HepG2 (cell line): ENCODE data around the gene STIM1. TPM values are rescaled to one million over a fixed set of nuclear protein-coding genes. Genes with fewer than 3 reads are reported as not detected.

Experiments used
- ATAC-seq: fragments of 200-7000 bp; cut with Tn5 transposase; 3 replicates; pipeline ENCODE4 v1.9.1; 2020; ENCODE audit warnings: mild to moderate bottlenecking, moderate library complexity
- BruUV-seq: library from RNA; stranded (reverse); fragments of 400-500 nt; replicated peaks from 2 replicates; lab custom pipeline; 2021; lab: Mats Ljungman, UMichigan
- CTCF ChIA-PET: fragments of 300-600 bp; formaldehyde crosslinking; extraction: SDS; loops from one replicate; lab custom pipeline; 2021; ENCODE audit warnings: low total read pairs, inconsistent platforms, low intra/inter-chr PET ratio; lab: Yijun Ruan, JAX
- POLR2A ChIA-PET: fragments of 350-600 bp; sonication (Branson Sonifier 250); formaldehyde crosslinking; loops from one replicate; lab custom pipeline; 2020; ENCODE audit warnings: antibody characterized with exemption, inconsistent platforms; lab: Yijun Ruan, JAX
- DNase-seq: peaks from one replicate; pipeline ENCODE4 v3.0.0-alpha.2; 2015; ENCODE audit warnings: low spot score
- FAIRE-seq: peaks from 3 replicates; lab custom pipeline; 2011; peaks lifted over from hg19 to GRCh38; lab: Jason Lieb, UNC
- H2AFZ ChIP-seq: one replicate; pipeline ENCODE4 v1.6.1; 2011; ENCODE audit warnings: low read length, inconsistent platforms
- H3K27ac ChIP-seq: fragments of 300-600 bp; 3 replicates; pipeline ENCODE4 v1.8.0; 2011; ENCODE audit warnings: mixed run types, mild to moderate bottlenecking, mixed read lengths, low read length, inconsistent platforms; ENCODE audit not compliant: insufficient read depth; ENCODE audit errors: extremely low read length
- H3K27me3 ChIP-seq, 2 experiments: fragments of 200-600 bp in 1 of 2; 2 replicates in 1 of 2; 3 replicates in 1 of 2; pipeline versions ENCODE4 v1.6.0 to v1.8.0; 2011; ENCODE audit warnings: low read length in 2 of 2, mild to moderate bottlenecking in 2 of 2, moderate library complexity in 2 of 2, inconsistent platforms in 1 of 2; ENCODE audit not compliant: insufficient read depth in 2 of 2, control insufficient read depth in 1 of 2
- H3K36me3 ChIP-seq, 2 experiments: fragments of 200-600 bp in 1 of 2; replicated peaks in 1 of 2; 2 replicates in 1 of 2; 3 replicates in 1 of 2; pipeline versions ENCODE4 v1.5.1 to v1.8.0; 2011; ENCODE audit warnings: low read length in 2 of 2, inconsistent platforms in 1 of 2; ENCODE audit not compliant: insufficient read depth in 2 of 2, control insufficient read depth in 1 of 2
- H3K4me1 ChIP-seq: 2 replicates; pipeline ENCODE4 v1.5.1; 2012; ENCODE audit warnings: low read length, inconsistent platforms; ENCODE audit not compliant: insufficient read depth
- H3K4me2 ChIP-seq: 2 replicates; pipeline ENCODE4 v1.6.0; 2011; ENCODE audit warnings: low read depth, low read length, inconsistent platforms
- H3K4me3 ChIP-seq, 3 experiments: fragments of 200-600 bp in 1 of 3; sonication (generic), shearing (Covaris generic) in 1 of 3; replicated peaks in 1 of 3; 2 replicates each; pipeline ENCODE4 v1.5.1; 2011 to 2016; ENCODE audit warnings: low read length in 3 of 3, inconsistent platforms in 2 of 3, low read depth in 2 of 3, mild to moderate bottlenecking in 2 of 3, control low read depth in 1 of 3, mixed read lengths in 1 of 3; ENCODE audit not compliant: insufficient read depth in 1 of 3
- H3K79me2 ChIP-seq: one replicate; pipeline ENCODE4 v1.6.1; 2011; ENCODE audit warnings: low read length, inconsistent platforms; ENCODE audit not compliant: insufficient read depth
- H3K9ac ChIP-seq: 2 replicates; pipeline ENCODE4 v1.6.0; 2011; ENCODE audit warnings: mild to moderate bottlenecking, low read depth, low read length, inconsistent platforms; ENCODE audit not compliant: insufficient read depth
- H3K9me3 ChIP-seq: 2 replicates; pipeline ENCODE4 v1.5.1; 2012; ENCODE audit warnings: mild to moderate bottlenecking, low read length
- H4K20me1 ChIP-seq: 2 replicates; pipeline ENCODE4 v1.6.0; 2011; ENCODE audit warnings: inconsistent platforms, mild to moderate bottlenecking, low read length, moderate library complexity; ENCODE audit not compliant: insufficient read depth
- AGO1 ChIP-seq: fragments of 200-400 bp; formaldehyde crosslinking; IDR thresholded peaks from 2 replicates; pipeline ENCODE4 v1.6.1; 2017; ENCODE audit warnings: mild to moderate bottlenecking, low read depth, low read length, moderate library complexity; ENCODE audit not compliant: poor library complexity, severe bottlenecking
- ERF ChIP-seq: IDR thresholded peaks from 2 replicates; pipeline ENCODE4 v1.6.1; 2018; ENCODE audit warnings: missing biosample characterization, missing genetic modification reagents
- MIER3 ChIP-seq: IDR thresholded peaks from 2 replicates; pipeline ENCODE4 v1.6.1; 2016; ENCODE audit warnings: missing compliant biosample characterization, borderline replicate concordance
- NR3C1 ChIP-seq: sonication (generic); formaldehyde crosslinking; IDR thresholded peaks from 2 replicates; pipeline ENCODE4 v1.4.0; 2020; ENCODE audit warnings: missing genetic modification reagents
- RBAK ChIP-seq: sonication (generic); formaldehyde crosslinking; IDR thresholded peaks from 2 replicates; pipeline ENCODE4 v1.5.1; 2020; ENCODE audit warnings: mild to moderate bottlenecking, missing genetic modification reagents
- RNF2 ChIP-seq: fragments of 450-650 bp; conservative IDR thresholded peaks from 2 replicates; pipeline ENCODE4 v1.6.1; 2016; ENCODE audit warnings: low read depth
- TSC22D2 ChIP-seq: sonication (generic); formaldehyde crosslinking; IDR thresholded peaks from 2 replicates; pipeline ENCODE4 v1.5.1; 2020; ENCODE audit warnings: missing genetic modification reagents, mild to moderate bottlenecking, borderline replicate concordance
- ZMYM3 ChIP-seq: sonication (generic); formaldehyde crosslinking; IDR thresholded peaks from 2 replicates; pipeline ENCODE4 v1.5.1; 2020; ENCODE audit warnings: mild to moderate bottlenecking, missing genetic modification reagents
- ZNF335 ChIP-seq: sonication (generic); formaldehyde crosslinking; IDR thresholded peaks from 2 replicates; pipeline ENCODE4 v1.4.0; 2020; ENCODE audit warnings: missing genetic modification reagents
- ZNF691 ChIP-seq: sonication (generic); formaldehyde crosslinking; IDR thresholded peaks from 2 replicates; pipeline ENCODE4 v1.4.0; 2020; ENCODE audit warnings: missing genetic modification reagents, low read depth, mild to moderate bottlenecking, borderline replicate concordance
- WGBS: methylation state at CpG from one replicate; pipeline ENCODE4 v1.1.6; 2017; ENCODE audit warnings: low lambda C conversion rate; 5-methylcytosine and 5-hydroxymethylcytosine counted together
- in situ Hi-C: cut with HindIII; loops from 2 replicates; pipeline ENCODE4 v1.10.0; 2017; ENCODE audit warnings: low pct_unique_long_range_greater_than_20kb; ENCODE audit not compliant: extremely low pct_ligation_motif_present
- intact Hi-C: fragments of 100-400 bp; cut with micrococcal nuclease; formaldehyde crosslinking; loops from one replicate; pipeline ENCODE4 v1.10.0; 2022; ENCODE audit not compliant: unreplicated experiment
- polyA plus RNA-seq, 8 experiments: library from polyadenylated mRNA; depleted of rRNA in 3 of 8; stranded (reverse) in 7 of 8; unstranded in 1 of 8; fragments of >200 nt; fragmentation: Illumina TruSeq in 4 of 8; extraction: Trizol in 4 of 8; gene quantifications; 2 replicates each; pipeline versions ENCODE4 v1.2.1 to v1.2.3, GENCODE V29; 2011 to 2016; ENCODE audit warnings: low read depth in 4 of 8, missing spikeins in 1 of 8, mixed read lengths in 1 of 8; ENCODE audit not compliant: insufficient read depth in 1 of 8
- total RNA-seq, 5 experiments: library from RNA; depleted of rRNA; stranded (reverse); fragments of >200 nt; fragmentation: Illumina TruSeq; extraction: Trizol; gene quantifications; 2 replicates each; pipeline ENCODE4 v1.2.3, GENCODE V29; 2016; ENCODE audit warnings: low read depth in 1 of 5
- TF ChIP-seq, protein P1 (sequence below): sonication (generic); formaldehyde crosslinking; IDR thresholded peaks from 2 replicates; pipeline ENCODE4 v1.4.0; 2020; ENCODE audit warnings: missing genetic modification reagents
- TF ChIP-seq, protein P2 (sequence below): sonication (generic); formaldehyde crosslinking; IDR thresholded peaks from 2 replicates; pipeline ENCODE4 v1.5.0; 2020; ENCODE audit warnings: mild to moderate bottlenecking, missing genetic modification reagents
- TF ChIP-seq, protein P3 (sequence below): sonication (generic); formaldehyde crosslinking; IDR thresholded peaks from 2 replicates; pipeline ENCODE4 v1.4.0; 2020; ENCODE audit warnings: missing genetic modification reagents

STIM1 gene
- total and polyA plus RNA-seq, 2 of the 13 experiments (the other 11 are each of a cell fraction or from before 2014, with no cell fraction given): 19.2 to 28.5 TPM

DNA sequence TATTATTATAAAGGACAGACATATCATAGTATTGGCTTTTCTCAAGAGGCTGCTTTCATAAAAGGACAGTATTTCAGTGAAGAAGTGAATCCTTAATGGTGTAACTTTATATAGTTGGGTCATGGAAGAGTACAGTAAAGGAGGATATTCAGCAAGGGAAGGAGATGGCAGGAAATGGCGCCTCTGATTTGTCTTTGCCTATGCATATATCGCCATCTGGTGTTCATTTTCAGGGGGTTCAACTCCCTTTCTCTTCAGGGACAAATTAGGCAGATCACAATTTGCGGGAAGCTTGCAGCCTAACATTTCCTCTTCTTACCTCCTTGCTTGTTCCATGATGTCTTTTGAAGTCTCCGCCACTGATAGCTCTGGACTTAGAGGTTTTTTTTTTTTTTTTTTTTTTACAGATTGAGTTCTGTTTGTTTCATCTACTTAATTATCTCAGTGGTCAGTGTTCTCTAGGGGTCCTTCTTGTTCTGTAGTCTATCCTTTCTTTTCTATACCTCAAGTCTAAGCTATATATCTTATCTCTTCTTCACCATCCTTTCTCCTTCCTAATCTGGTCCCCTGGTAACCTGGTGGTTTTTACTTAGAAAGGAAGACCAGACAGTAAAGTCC, 217.3 kb downstream of the STIM1 start (continued):
- 0 out of 2 replicates have a peak, but pooled peaks have one; percentile 30 for TF ChIP-seq ERF
- no peak for TF ChIP-seq AGO1
- peak; percentile 49; the same call in 1 of the 2 replicates for TF ChIP-seq MIER3 (CRISPR knock-in tag)
- no peak for TF ChIP-seq NR3C1 (CRISPR knock-in tag)
- 0 out of 2 replicates have a peak, but pooled peaks have one; percentile 45 for TF ChIP-seq ZNF335 (CRISPR knock-in tag)
- TF ChIP-seq, protein P1, sequence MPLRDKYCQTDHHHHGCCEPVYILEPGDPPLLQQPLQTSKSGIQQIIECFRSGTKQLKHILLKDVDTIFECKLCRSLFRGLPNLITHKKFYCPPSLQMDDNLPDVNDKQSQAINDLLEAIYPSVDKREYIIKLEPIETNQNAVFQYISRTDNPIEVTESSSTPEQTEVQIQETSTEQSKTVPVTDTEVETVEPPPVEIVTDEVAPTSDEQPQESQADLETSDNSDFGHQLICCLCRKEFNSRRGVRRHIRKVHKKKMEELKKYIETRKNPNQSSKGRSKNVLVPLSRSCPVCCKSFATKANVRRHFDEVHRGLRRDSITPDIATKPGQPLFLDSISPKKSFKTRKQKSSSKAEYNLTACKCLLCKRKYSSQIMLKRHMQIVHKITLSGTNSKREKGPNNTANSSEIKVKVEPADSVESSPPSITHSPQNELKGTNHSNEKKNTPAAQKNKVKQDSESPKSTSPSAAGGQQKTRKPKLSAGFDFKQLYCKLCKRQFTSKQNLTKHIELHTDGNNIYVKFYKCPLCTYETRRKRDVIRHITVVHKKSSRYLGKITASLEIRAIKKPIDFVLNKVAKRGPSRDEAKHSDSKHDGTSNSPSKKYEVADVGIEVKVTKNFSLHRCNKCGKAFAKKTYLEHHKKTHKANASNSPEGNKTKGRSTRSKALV (CRISPR knock-in tag): no peak
- TF ChIP-seq, all 625 proteins: peak for 25

GRCh38 chr11:4074266-4074665, 218.8 kb downstream of the STIM1 start:
- peaks cover 11 to 19% of the 10 kb centered on the region in 2 experiments for H3K36me3 ChIP-seq
- TF ChIP-seq RNF2 (no peak), ZNF691 (no peak), ZMYM3 (CRISPR knock-in tag) (no peak), RBAK (CRISPR knock-in tag) (no peak), TSC22D2 (CRISPR knock-in tag) (no peak)
- TF ChIP-seq, protein P2, sequence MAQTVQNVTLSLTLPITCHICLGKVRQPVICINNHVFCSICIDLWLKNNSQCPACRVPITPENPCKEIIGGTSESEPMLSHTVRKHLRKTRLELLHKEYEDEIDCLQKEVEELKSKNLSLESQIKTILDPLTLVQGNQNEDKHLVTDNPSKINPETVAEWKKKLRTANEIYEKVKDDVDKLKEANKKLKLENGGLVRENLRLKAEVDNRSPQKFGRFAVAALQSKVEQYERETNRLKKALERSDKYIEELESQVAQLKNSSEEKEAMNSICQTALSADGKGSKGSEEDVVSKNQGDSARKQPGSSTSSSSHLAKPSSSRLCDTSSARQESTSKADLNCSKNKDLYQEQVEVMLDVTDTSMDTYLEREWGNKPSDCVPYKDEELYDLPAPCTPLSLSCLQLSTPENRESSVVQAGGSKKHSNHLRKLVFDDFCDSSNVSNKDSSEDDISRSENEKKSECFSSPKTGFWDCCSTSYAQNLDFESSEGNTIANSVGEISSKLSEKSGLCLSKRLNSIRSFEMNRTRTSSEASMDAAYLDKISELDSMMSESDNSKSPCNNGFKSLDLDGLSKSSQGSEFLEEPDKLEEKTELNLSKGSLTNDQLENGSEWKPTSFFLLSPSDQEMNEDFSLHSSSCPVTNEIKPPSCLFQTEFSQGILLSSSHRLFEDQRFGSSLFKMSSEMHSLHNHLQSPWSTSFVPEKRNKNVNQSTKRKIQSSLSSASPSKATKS (CRISPR knock-in tag): no peak
- TF ChIP-seq, protein P3, sequence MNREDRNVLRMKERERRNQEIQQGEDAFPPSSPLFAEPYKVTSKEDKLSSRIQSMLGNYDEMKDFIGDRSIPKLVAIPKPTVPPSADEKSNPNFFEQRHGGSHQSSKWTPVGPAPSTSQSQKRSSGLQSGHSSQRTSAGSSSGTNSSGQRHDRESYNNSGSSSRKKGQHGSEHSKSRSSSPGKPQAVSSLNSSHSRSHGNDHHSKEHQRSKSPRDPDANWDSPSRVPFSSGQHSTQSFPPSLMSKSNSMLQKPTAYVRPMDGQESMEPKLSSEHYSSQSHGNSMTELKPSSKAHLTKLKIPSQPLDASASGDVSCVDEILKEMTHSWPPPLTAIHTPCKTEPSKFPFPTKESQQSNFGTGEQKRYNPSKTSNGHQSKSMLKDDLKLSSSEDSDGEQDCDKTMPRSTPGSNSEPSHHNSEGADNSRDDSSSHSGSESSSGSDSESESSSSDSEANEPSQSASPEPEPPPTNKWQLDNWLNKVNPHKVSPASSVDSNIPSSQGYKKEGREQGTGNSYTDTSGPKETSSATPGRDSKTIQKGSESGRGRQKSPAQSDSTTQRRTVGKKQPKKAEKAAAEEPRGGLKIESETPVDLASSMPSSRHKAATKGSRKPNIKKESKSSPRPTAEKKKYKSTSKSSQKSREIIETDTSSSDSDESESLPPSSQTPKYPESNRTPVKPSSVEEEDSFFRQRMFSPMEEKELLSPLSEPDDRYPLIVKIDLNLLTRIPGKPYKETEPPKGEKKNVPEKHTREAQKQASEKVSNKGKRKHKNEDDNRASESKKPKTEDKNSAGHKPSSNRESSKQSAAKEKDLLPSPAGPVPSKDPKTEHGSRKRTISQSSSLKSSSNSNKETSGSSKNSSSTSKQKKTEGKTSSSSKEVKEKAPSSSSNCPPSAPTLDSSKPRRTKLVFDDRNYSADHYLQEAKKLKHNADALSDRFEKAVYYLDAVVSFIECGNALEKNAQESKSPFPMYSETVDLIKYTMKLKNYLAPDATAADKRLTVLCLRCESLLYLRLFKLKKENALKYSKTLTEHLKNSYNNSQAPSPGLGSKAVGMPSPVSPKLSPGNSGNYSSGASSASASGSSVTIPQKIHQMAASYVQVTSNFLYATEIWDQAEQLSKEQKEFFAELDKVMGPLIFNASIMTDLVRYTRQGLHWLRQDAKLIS: no peak

More at GRCh38 chr11:4074266-4074665, 218.8 kb downstream of the STIM1 start:
- Histone ChIP-seq H3K27me3 (no peaks in the 10 kb centered on the region), H2AFZ (no peak overlapping the region), H3K4me1 (no peaks in the 10 kb centered on the region), H3K9ac (no peak overlapping the region), H3K4me3 (no peak overlapping the region), H4K20me1 (no peaks in the 10 kb centered on the region), H3K27ac (no peak overlapping the region), H3K9me3 (no peaks in the 10 kb centered on the region), H3K4me2 (no peak overlapping the region), H3K79me2 (no peaks in the 10 kb centered on the region)
- 98% methylated on average over 7 of the region's 7 CpGs for WGBS
- ChIA-PET POLR2A (interaction anchor here (0.6 kb wide), 1 partner anchor 336 kb away, joined by 3 read pairs; no protein-coding TSS in a partner anchor), CTCF (interaction anchor here (2.3 kb wide), 1 partner anchor 226 kb away, joined by 28 read pairs; no protein-coding TSS in a partner anchor)
- in situ Hi-C loops: loop anchor here (5.0 kb wide), 1 partner anchor 227 kb away; no protein-coding TSS in a partner anchor
- intact Hi-C loops: no loop called here
- ATAC-seq (no peak), DNase-seq (no peak), FAIRE-seq (no peak)
- BruUV-seq: no TSS peak
